GM10266 (cell line): ENCODE results near the gene MAPK4.

Experiments used
- DNase-seq: peaks from one replicate; pipeline ENCODE4 v3.0.0; 2012; ENCODE audit errors: extremely low spot score
- TF ChIP-seq, protein P1 (sequence below): IDR thresholded peaks from 2 replicates; pipeline ENCODE4 v1.5.1; 2012; ENCODE audit warnings: mild to moderate bottlenecking, low read depth; ENCODE audit not compliant: control insufficient read depth, insufficient read depth; ENCODE audit errors: missing control alignments

MAPK4 gene

DNA sequence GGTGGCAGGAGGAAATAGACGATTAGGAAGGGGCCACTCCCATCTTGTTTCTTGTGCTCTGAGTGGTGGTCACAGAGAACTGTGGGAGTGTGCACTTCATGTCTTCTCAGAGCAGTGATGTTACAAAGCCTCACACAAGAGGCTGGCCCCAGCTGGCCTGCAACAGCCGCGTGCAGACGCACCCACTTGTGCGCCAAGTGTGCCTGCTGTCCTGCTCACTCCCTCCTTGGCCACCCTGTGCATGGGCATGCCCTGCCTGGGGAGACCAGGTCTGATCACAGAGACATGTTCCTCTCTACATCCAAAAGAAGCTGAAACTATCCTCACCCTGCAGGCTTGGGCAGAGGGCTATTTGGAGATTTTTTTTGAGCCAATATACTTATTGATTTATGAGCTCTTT is 151.5 kb downstream of the MAPK4 start:
- DNase-seq: no peak
- TF ChIP-seq, protein P1, sequence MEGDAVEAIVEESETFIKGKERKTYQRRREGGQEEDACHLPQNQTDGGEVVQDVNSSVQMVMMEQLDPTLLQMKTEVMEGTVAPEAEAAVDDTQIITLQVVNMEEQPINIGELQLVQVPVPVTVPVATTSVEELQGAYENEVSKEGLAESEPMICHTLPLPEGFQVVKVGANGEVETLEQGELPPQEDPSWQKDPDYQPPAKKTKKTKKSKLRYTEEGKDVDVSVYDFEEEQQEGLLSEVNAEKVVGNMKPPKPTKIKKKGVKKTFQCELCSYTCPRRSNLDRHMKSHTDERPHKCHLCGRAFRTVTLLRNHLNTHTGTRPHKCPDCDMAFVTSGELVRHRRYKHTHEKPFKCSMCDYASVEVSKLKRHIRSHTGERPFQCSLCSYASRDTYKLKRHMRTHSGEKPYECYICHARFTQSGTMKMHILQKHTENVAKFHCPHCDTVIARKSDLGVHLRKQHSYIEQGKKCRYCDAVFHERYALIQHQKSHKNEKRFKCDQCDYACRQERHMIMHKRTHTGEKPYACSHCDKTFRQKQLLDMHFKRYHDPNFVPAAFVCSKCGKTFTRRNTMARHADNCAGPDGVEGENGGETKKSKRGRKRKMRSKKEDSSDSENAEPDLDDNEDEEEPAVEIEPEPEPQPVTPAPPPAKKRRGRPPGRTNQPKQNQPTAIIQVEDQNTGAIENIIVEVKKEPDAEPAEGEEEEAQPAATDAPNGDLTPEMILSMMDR: no peak

DNA sequence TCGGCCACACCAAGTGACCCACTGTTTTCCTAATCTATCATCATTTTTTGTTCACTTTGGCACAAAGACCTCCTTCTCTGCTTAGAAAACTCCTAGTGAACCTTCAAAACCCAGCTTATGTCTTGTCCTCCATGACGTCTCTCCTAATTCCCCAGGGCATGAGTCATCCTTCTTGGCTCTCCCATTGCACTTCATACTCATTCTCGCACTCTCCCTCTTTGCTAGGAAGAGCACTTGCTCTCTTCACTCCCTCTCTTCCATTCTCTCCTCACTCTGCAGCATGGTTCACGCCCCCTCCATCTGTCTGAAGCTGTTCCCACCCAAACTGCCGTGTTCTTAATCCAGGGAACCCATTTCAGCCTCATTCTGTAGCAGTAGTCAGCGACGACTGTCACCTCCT is 156.0 kb downstream of the MAPK4 start:
- TF ChIP-seq, protein P1: no peak
- DNase-seq: no peak

DNA sequence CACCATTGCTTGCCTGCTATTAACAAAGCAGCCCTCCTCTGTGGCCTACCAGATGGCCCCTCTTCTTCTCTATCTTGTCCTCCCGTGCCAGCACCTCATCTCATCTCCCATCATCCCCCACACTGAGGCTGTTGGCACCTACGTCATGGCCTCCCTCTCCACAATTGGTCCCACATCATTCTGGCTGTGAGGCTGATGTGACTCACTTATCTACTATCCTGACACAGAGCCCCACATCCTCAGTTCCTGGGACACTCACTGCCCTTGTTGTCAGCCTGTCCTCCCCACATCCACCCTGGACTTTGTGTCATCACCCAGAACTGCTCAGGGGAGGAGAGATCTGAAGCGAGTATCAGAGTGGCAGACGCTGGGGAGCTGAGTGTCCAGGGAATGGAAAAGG is 157.0 kb downstream of the MAPK4 start:
- no peak for DNase-seq
- TF ChIP-seq, protein P1: no peak

DNA sequence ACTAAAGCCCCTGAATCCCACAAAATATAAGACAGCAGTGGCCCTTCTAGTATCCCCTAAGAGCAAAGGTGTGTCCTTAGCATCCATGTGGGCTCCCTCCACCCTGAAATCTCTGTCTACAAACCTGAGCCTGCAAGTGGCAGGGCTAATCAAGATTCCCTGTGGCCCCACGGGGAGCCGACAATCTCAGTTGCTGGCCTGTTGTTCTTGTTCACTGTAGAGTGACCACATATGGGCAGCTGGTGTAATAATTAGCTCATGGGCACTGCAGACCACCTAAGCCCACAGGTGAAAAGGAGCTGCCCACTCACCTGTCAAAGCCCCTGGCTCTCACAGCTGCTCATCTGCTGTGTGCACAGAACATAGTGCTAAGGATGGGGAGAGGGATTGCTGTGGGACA is 157.7 kb downstream of the MAPK4 start:
- TF ChIP-seq, protein P1: no peak
- DNase-seq: no peak

DNA sequence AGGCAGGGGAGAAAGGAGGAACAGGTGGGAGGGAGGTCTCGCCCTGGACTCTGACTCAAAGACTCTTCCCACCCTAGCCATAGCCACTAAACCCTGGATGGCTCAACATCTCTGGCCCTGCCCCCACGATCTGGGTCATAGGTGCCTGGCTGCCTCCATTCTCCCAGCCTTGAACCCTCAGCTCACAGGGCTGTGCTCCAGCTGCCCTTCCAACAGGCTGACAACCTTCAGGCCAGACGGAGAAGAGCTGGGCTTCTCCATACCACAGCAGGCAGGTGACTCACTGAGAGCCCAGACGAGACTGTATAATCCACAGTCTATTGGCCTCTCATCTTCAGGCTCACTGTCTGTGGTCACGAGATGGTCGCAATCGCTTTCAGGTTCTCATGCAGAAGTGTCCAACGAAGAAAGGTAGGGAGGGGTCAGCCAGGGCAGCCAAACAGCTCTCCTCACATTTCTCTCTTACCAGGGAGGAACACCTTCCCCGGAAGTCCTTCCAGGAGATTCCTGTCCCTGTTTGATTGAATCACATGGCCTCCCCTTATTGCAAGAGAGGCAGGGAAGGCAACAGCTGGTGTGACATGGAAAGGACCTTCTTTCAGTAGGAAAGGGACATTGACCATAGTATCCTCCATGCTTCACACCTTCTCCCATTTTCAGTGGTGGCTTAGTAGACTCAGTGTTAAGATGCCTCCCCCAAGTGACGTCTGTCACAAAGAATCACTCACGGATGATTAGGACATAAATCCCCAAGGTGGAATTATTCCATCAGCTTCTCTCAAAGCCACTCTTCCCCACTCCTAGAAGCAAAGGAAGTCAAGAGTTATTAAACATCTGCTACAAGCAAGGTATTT is 159.8 kb downstream of the MAPK4 start:
- TF ChIP-seq, protein P1: no peak
- DNase-seq: no peak

DNA sequence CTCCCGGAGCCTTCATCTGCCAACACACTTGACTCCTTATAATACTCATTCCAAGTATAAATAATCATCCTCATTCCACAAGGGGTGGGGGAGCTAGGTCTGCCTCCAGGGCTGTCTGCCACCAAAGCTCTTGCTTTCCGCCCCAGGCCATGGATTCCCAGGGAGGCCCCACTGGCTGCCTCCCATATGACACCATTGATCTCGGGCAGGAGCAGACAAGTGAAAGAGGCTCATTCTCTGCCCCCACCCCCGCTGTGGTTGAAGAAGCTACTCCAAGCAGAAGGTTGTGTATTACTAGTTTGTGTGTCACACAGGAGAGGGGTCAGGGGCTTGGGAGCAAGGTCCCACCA is 160.4 kb downstream of the MAPK4 start:
- TF ChIP-seq, protein P1: no peak
- DNase-seq: no peak

DNA sequence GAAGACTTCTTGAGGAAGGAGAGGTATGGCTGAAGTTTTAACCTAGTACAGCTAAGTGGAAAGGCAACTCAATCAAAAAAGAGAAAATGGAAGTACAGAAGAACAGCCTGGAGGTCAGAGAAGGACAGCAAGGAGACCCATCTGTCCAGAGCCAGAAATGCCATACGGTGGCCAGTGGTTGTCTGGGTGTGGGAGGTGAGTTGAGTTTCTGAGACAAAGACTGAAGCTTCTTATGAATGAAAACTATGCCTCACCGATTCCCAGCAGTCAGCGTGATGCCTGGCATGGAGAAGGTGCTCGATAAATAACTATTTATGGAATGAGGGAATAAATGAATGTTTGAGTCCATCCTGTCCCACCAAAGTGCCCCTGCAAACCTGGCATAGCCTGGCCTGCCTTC is 161.1 kb downstream of the MAPK4 start:
- TF ChIP-seq, protein P1: no peak
- DNase-seq: no peak
